GM12878 (cell line): ENCODE measurements around the gene PEMT. TPM values are rescaled to one million over a fixed set of nuclear protein-coding genes. Genes with fewer than 3 reads are reported as not detected.

Experiments
- ATAC-seq: fragments of 200-7000 bp; cut with Tn5 transposase; 3 replicates; pipeline ENCODE4 v1.9.1; 2020; ENCODE audit warnings: mild to moderate bottlenecking, moderate library complexity
- BruUV-seq: library from RNA; stranded (reverse); fragments of 400-500 nt; replicated peaks from 2 replicates; lab custom pipeline; 2021; lab: Mats Ljungman, UMichigan
- CTCF ChIA-PET: fragments of 300-600 bp; sonication (Branson Sonifier 250); formaldehyde crosslinking; extraction: SDS; loops from one replicate; lab custom pipeline; 2021; ENCODE audit warnings: inconsistent platforms; lab: Yijun Ruan, JAX
- POLR2A ChIA-PET: fragments of 350-600 bp; formaldehyde crosslinking; extraction: SDS; loops from one replicate; lab custom pipeline; 2021; ENCODE audit warnings: inconsistent platforms; lab: Charles Lee
- RAD21 ChIA-PET: fragments of 300-600 bp; sonication (Branson Sonifier 250); formaldehyde crosslinking; loops from one replicate; lab custom pipeline; 2023; ENCODE audit warnings: antibody characterized with exemption; ENCODE audit not compliant: unreplicated experiment; lab: Charles Lee
- SMC1A ChIA-PET: fragments of 300-600 bp; sonication (Branson Sonifier 250); formaldehyde crosslinking; loops from one replicate; lab custom pipeline; 2023; ENCODE audit not compliant: unreplicated experiment, uncharacterized antibody; lab: Charles Lee
- DNase-seq: peaks from one replicate; pipeline ENCODE4 v3.0.0-alpha.2; 2011; ENCODE audit warnings: low read depth, low spot score
- FAIRE-seq: peaks from 3 replicates; lab custom pipeline; 2011; peaks lifted over from hg19 to GRCh38; lab: Jason Lieb, UNC
- H2AFZ ChIP-seq: 2 replicates; pipeline ENCODE4 v1.6.0; 2011; ENCODE audit warnings: low read depth, low read length, control low read depth; ENCODE audit not compliant: control insufficient read depth
- H3K27ac ChIP-seq: 2 replicates; pipeline ENCODE4 v1.5.1; 2011; ENCODE audit warnings: control low read depth; ENCODE audit not compliant: control insufficient read depth, insufficient read depth
- H3K27me3 ChIP-seq, 2 experiments: replicated peaks in 1 of 2; 2 replicates each; pipeline versions ENCODE4 v1.6.0 to v1.6.1; 2011; ENCODE audit warnings: low read length in 1 of 2; ENCODE audit not compliant: control insufficient read depth in 2 of 2, insufficient read depth in 2 of 2
- H3K36me3 ChIP-seq, 2 experiments: 2 replicates each; pipeline ENCODE4 v1.5.1; 2011; ENCODE audit warnings: low read length in 1 of 2; ENCODE audit not compliant: control insufficient read depth in 2 of 2, insufficient read depth in 2 of 2
- H3K4me1 ChIP-seq: 2 replicates; pipeline ENCODE4 v1.6.1; 2011; ENCODE audit warnings: mild to moderate bottlenecking, low read length, moderate library complexity, mixed read lengths; ENCODE audit not compliant: control insufficient read depth, insufficient read depth
- H3K4me2 ChIP-seq: 2 replicates; pipeline ENCODE4 v1.6.0; 2011; ENCODE audit warnings: control low read depth; ENCODE audit not compliant: control insufficient read depth, insufficient read depth
- H3K4me3 ChIP-seq: fragments of 200-600 bp; sonication (generic); 2 replicates; pipeline ENCODE4 v1.5.1; 2016
- H3K79me2 ChIP-seq: 2 replicates; pipeline ENCODE4 v1.6.0; 2011; ENCODE audit warnings: low read length; ENCODE audit not compliant: control insufficient read depth, insufficient read depth
- H3K9ac ChIP-seq: 2 replicates; pipeline ENCODE4 v1.8.0; 2011; ENCODE audit warnings: low read length, control low read depth, mixed read lengths; ENCODE audit not compliant: control insufficient read depth, insufficient read depth
- H3K9me3 ChIP-seq: replicated peaks from 3 replicates; pipeline ENCODE4 v1.5.1; 2011; ENCODE audit warnings: mild to moderate bottlenecking, low read length; ENCODE audit not compliant: control insufficient read depth, insufficient read depth
- H4K20me1 ChIP-seq: 2 replicates; pipeline ENCODE4 v1.6.0; 2011; ENCODE audit not compliant: control insufficient read depth, insufficient read depth
- BRCA1 ChIP-seq: IDR thresholded peaks from 2 replicates; pipeline ENCODE4 v1.6.1; 2011; ENCODE audit warnings: low read depth, low read length, improper control_type of control experiment
- KLF5 ChIP-seq: fragments of 450-650 bp; IDR thresholded peaks from 2 replicates; pipeline ENCODE4 v1.6.1; 2014; ENCODE audit warnings: mild to moderate bottlenecking; ENCODE audit not compliant: partially characterized antibody
- PML ChIP-seq: IDR thresholded peaks from 2 replicates; pipeline ENCODE4 v1.6.1; 2012; ENCODE audit warnings: low read length, inconsistent platforms
- ZNF217 ChIP-seq: fragments of 450-650 bp; IDR thresholded peaks from 2 replicates; pipeline ENCODE4 v1.6.1; 2017; ENCODE audit warnings: antibody characterized with exemption, mild to moderate bottlenecking
- WGBS: methylation state at CpG from one replicate; pipeline ENCODE4 v1.1.6; 2016; ENCODE audit warnings: low lambda C conversion rate; ENCODE audit not compliant: insufficient replicate concordance, insufficient coverage; ENCODE audit errors: missing lambda C conversion rate; 5-methylcytosine and 5-hydroxymethylcytosine counted together
- in situ Hi-C: fragments of 300-500 bp; cut with MboI; formaldehyde crosslinking; loops from 9 replicates; pipeline ENCODE4 v1.14.3; 2018; ENCODE audit warnings: mixed read lengths
- intact Hi-C: fragments of 100-400 bp; cut with micrococcal nuclease; formaldehyde crosslinking; loops from one replicate; pipeline ENCODE4 v1.14.2; 2022; ENCODE audit not compliant: unreplicated experiment
- polyA plus RNA-seq, 11 experiments: library from polyadenylated mRNA; depleted of rRNA in 4 of 11; unstranded in 6 of 11; stranded (reverse) in 5 of 11; fragments of >200 nt; fragmentation: Nextera tagmentation in 4 of 11; fragmentation: Illumina TruSeq in 1 of 11; extraction: Ambion mirVana in 4 of 11; extraction: Trizol in 1 of 11; gene quantifications; 1 replicate in 1 of 11; 2 replicates in 10 of 11; pipeline versions ENCODE4 v1.2.1 to v1.2.3, GENCODE V29; 2011 to 2016; ENCODE audit warnings: inconsistent platforms in 2 of 11, missing spikeins in 2 of 11, low read depth in 1 of 11
- total RNA-seq, 4 experiments: library from RNA; depleted of rRNA in 3 of 4; stranded (reverse); fragments of >200 nt in 3 of 4; fragmentation: Illumina TruSeq in 1 of 4; extraction: Trizol in 1 of 4; gene quantifications; 2 replicates each; pipeline versions ENCODE4 v1.2.1 to v1.2.3, GENCODE V29; 2013 to 2021
- TF ChIP-seq, protein P1 (sequence below): fragments of 450-650 bp; IDR thresholded peaks from 2 replicates; pipeline ENCODE4 v1.6.1; 2016; ENCODE audit warnings: mild to moderate bottlenecking, moderate library complexity, borderline replicate concordance
- TF ChIP-seq, protein P2 (sequence below): fragments of 450-650 bp; IDR thresholded peaks from 2 replicates; pipeline ENCODE4 v1.6.1; 2018; ENCODE audit warnings: borderline replicate concordance, mild to moderate bottlenecking; ENCODE audit not compliant: partially characterized antibody
- TF ChIP-seq, protein P3 (sequence below): IDR thresholded peaks from 2 replicates; pipeline ENCODE4 v1.6.1; 2011; ENCODE audit warnings: mild to moderate bottlenecking, low read depth, low read length, moderate library complexity; ENCODE audit not compliant: insufficient replicate concordance

Gene PEMT
- total and polyA plus RNA-seq, 10 of the 15 experiments (the other 5 are each of a cell fraction or from before 2014, with no cell fraction given) = 2.8 to 44.7 (median 25.4) TPM

DNA sequence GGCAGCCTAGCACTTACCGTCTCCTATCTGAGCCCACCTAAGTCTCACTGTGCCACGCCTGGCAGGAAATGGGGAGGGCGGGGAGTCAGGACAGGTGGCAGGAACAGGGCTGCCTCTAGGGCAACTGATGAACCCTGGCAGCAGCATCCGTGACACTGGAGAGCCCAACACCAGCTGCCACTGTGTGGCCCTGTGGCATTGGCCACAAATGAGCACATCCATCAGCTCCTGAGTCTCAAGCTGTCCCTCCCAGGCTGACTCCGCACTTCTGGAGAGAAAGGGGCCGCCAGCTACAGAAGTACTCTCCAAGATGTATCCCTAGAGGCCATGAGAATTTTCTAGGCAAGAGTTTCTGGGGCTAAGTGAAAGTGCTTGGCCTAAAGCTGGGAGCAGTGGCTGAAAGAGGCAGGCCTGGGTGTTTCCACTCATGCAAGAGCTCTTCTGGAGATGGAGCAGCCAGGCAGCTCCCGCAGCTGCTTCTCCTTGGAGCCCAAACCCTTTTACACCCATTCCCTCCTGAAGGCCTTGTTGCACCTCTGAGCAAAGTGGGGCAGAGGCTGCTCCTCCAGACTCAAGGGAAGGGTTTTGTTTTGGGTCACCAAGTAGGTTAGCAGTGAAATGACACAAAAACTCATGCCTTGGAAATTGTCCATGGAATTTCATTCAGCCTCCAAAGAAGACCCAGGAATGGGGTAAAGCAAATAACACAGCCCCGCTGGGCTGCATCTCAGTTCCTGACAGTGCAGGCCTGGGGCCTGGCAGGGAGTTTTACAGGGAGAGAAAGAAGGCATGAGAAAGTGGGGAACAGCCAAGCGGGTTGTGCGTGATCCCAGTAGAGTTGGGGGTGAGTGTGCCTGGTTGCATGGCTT, 25.8 kb downstream of the PEMT start:
- Histone ChIP-seq H3K27ac (no peak overlapping the region), H3K79me2 (no peaks in the 10 kb centered on the region), H3K4me3 (no peak overlapping the region), H4K20me1 (no peaks in the 10 kb centered on the region), H3K9me3 (no peaks in the 10 kb centered on the region), H3K4me1 (no peaks in the 10 kb centered on the region), H3K4me2 (no peak overlapping the region), H3K27me3 (no peaks in the 10 kb centered on the region), H3K9ac (no peak overlapping the region), H3K36me3 (no peaks in the 10 kb centered on the region; a peak in 1 of 4 replicates), H2AFZ (no peak overlapping the region)
- WGBS = 75% methylated on average over 10 of the region's 10 CpGs
- ChIA-PET SMC1A (no interaction called here), RAD21 (no interaction called here), POLR2A (no interaction called here), CTCF (interaction anchor here (1.1 to 1.3 kb wide), 2 partner anchors 11 to 76 kb away, joined by 3 read pairs; no protein-coding TSS in a partner anchor)
- FAIRE-seq (no peak), DNase-seq (no peak), ATAC-seq (no peak)
- intact Hi-C loops (loop anchor here (5.0 kb wide), 1 partner anchor 68 kb away; the partner anchor contains the start of gene RASD1), in situ Hi-C loops (no loop called here)
- no TSS peak for BruUV-seq
- TF ChIP-seq, protein P1, sequence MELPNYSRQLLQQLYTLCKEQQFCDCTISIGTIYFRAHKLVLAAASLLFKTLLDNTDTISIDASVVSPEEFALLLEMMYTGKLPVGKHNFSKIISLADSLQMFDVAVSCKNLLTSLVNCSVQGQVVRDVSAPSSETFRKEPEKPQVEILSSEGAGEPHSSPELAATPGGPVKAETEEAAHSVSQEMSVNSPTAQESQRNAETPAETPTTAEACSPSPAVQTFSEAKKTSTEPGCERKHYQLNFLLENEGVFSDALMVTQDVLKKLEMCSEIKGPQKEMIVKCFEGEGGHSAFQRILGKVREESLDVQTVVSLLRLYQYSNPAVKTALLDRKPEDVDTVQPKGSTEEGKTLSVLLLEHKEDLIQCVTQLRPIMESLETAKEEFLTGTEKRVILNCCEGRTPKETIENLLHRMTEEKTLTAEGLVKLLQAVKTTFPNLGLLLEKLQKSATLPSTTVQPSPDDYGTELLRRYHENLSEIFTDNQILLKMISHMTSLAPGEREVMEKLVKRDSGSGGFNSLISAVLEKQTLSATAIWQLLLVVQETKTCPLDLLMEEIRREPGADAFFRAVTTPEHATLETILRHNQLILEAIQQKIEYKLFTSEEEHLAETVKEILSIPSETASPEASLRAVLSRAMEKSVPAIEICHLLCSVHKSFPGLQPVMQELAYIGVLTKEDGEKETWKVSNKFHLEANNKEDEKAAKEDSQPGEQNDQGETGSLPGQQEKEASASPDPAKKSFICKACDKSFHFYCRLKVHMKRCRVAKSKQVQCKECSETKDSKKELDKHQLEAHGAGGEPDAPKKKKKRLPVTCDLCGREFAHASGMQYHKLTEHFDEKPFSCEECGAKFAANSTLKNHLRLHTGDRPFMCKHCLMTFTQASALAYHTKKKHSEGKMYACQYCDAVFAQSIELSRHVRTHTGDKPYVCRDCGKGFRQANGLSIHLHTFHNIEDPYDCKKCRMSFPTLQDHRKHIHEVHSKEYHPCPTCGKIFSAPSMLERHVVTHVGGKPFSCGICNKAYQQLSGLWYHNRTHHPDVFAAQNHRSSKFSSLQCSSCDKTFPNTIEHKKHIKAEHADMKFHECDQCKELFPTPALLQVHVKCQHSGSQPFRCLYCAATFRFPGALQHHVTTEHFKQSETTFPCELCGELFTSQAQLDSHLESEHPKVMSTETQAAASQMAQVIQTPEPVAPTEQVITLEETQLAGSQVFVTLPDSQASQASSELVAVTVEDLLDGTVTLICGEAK = no peak
- no peak for TF ChIP-seq BRCA1
- TF ChIP-seq PML = no peak
- TF ChIP-seq, protein P2, sequence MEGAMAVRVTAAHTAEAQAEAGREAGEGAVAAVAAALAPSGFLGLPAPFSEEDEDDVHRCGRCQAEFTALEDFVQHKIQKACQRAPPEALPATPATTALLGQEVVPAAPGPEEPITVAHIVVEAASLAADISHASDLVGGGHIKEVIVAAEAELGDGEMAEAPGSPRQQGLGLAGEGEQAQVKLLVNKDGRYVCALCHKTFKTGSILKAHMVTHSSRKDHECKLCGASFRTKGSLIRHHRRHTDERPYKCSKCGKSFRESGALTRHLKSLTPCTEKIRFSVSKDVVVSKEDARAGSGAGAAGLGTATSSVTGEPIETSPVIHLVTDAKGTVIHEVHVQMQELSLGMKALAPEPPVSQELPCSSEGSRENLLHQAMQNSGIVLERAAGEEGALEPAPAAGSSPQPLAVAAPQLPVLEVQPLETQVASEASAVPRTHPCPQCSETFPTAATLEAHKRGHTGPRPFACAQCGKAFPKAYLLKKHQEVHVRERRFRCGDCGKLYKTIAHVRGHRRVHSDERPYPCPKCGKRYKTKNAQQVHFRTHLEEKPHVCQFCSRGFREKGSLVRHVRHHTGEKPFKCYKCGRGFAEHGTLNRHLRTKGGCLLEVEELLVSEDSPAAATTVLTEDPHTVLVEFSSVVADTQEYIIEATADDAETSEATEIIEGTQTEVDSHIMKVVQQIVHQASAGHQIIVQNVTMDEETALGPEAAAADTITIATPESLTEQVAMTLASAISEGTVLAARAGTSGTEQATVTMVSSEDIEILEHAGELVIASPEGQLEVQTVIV = no peak
- TF ChIP-seq, protein P3, sequence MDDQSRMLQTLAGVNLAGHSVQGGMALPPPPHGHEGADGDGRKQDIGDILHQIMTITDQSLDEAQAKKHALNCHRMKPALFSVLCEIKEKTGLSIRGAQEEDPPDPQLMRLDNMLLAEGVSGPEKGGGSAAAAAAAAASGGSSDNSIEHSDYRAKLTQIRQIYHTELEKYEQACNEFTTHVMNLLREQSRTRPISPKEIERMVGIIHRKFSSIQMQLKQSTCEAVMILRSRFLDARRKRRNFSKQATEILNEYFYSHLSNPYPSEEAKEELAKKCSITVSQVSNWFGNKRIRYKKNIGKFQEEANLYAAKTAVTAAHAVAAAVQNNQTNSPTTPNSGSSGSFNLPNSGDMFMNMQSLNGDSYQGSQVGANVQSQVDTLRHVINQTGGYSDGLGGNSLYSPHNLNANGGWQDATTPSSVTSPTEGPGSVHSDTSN = no peak
- TF ChIP-seq KLF5 = no peak
- no peak for TF ChIP-seq ZNF217
